Suprapubic skin (tissue), 4 donors: ENCODE data around the gene TRAPPC10. TPM values are rescaled to one million over a fixed set of nuclear protein-coding genes. Genes with fewer than 3 reads are reported as not detected.

Source experiments
- DNase-seq, 2 donors: peaks; one replicate each; pipeline ENCODE4 v3.0.0-alpha.2; 2019; ENCODE audit warnings: low spot score in 2 of 2
- H3K27ac ChIP-seq: fragments of 200-600 bp; sonication (generic); one replicate; pipeline ENCODE4 v1.5.1; 2019
- H3K27me3 ChIP-seq: fragments of 200-600 bp; sonication (generic); one replicate; pipeline ENCODE4 v1.5.1; 2019
- H3K36me3 ChIP-seq: fragments of 200-600 bp; sonication (generic); one replicate; pipeline ENCODE4 v1.5.1; 2019
- H3K4me1 ChIP-seq: fragments of 200-600 bp; sonication (generic); one replicate; pipeline ENCODE4 v1.5.1; 2019
- H3K4me3 ChIP-seq: fragments of 200-600 bp; sonication (generic); one replicate; pipeline ENCODE4 v1.5.1; 2019; ENCODE audit warnings: mild to moderate bottlenecking
- H3K9me3 ChIP-seq: fragments of 200-600 bp; sonication (generic); one replicate; pipeline ENCODE4 v1.5.1; 2019
- CTCF ChIP-seq, 2 donors: fragments of 200-600 bp in 1 of 2; fragments of 450-650 bp in 1 of 2; sonication (generic) in 1 of 2; IDR thresholded peaks; one replicate each; pipeline ENCODE4 v1.5.1; 2016 to 2019; ENCODE audit warnings: antibody characterized with exemption in 2 of 2, mild to moderate bottlenecking in 1 of 2, moderate library complexity in 1 of 2
- EP300 ChIP-seq: sonication (generic); formaldehyde crosslinking; IDR thresholded peaks from one replicate; pipeline ENCODE4 v1.6.1; 2017; ENCODE audit warnings: antibody characterized with exemption
- POLR2A ChIP-seq, 2 donors: fragments of 450-650 bp; IDR thresholded peaks; one replicate each; pipeline ENCODE4 v1.6.1; 2017; ENCODE audit warnings: antibody characterized with exemption in 2 of 2, mild to moderate bottlenecking in 2 of 2, moderate library complexity in 2 of 2
- POLR2AphosphoS5 ChIP-seq, 3 donors: sonication (generic); formaldehyde crosslinking; IDR thresholded peaks; one replicate each; pipeline ENCODE4 v1.6.1; 2017; ENCODE audit warnings: antibody characterized with exemption in 3 of 3
- WGBS: methylation state at CpG from one replicate; pipeline ENCODE4 v1.1.5; 2018; 5-methylcytosine and 5-hydroxymethylcytosine counted together
- total RNA-seq, 4 donors: library from RNA; depleted of rRNA; stranded (reverse); fragments of >200 nt; gene quantifications; one replicate each; pipeline ENCODE4 v1.1.0, GENCODE V29; 2016

Gene TRAPPC10
- total RNA-seq, 4 donors from 2014 or later: 31.0 to 51.8 (median 43.0) TPM

- H3K36me3 ChIP-seq: peaks cover 57% of the 10 kb centered on the region
- no peaks in the 10 kb centered on the region for H3K9me3 ChIP-seq
- TF ChIP-seq EP300: no peak
- no peak for TF ChIP-seq POLR2AphosphoS5 (IDR thresholded peaks at IDR 0.05)
- TF ChIP-seq POLR2A (IDR thresholded peaks at IDR 0.05): no peak
- TF ChIP-seq CTCF (IDR thresholded peaks at IDR 0.05): no peak
- no peak overlapping the region for H3K27ac ChIP-seq
- whole genome bisulfite sequencing: 96% methylated on average over 10 of the region's 10 CpGs
- H3K27me3 ChIP-seq: no peaks in the 10 kb centered on the region
- no peak overlapping the region for H3K4me3 ChIP-seq
- H3K4me1 ChIP-seq: peaks cover 8% of the 10 kb centered on the region
- no peak for DNase-seq
Measured at GRCh38 chr21:43978060-43978459, 34.0 kb upstream of the TRAPPC10 start.

GRCh38 chr21:43979654-43980053 is 32.5 kb upstream of the TRAPPC10 start:
- WGBS: 84% methylated on average over 7 of the region's 7 CpGs
- no peak overlapping the region for H3K4me3 ChIP-seq
- peaks cover 8% of the 10 kb centered on the region for H3K4me1 ChIP-seq
- H3K27me3 ChIP-seq: no peaks in the 10 kb centered on the region
- no peak for DNase-seq
- H3K9me3 ChIP-seq: no peaks in the 10 kb centered on the region
- peaks cover 62% of the 10 kb centered on the region for H3K36me3 ChIP-seq
- H3K27ac ChIP-seq: no peak overlapping the region
- TF ChIP-seq POLR2A (IDR thresholded peaks at IDR 0.05) (no peak), EP300 (no peak), POLR2AphosphoS5 (IDR thresholded peaks at IDR 0.05) (no peak), CTCF (IDR thresholded peaks at IDR 0.05) (no peak)

GRCh38 chr21:43981151-43981870 is 30.8 kb upstream of the TRAPPC10 start:
- no peak for TF ChIP-seq POLR2AphosphoS5 (IDR thresholded peaks at IDR 0.05)
- TF ChIP-seq CTCF (IDR thresholded peaks at IDR 0.05): no peak
- no peak for TF ChIP-seq POLR2A (IDR thresholded peaks at IDR 0.05)
- no peak for TF ChIP-seq EP300
- H3K36me3 ChIP-seq: peaks cover 62% of the 10 kb centered on the region
- H3K4me3 ChIP-seq: no peak overlapping the region
- WGBS: 84% methylated on average over 7 of the region's 26 CpGs
- H3K4me1 ChIP-seq: no peaks in the 10 kb centered on the region
- no peaks in the 10 kb centered on the region for H3K27me3 ChIP-seq
- H3K27ac ChIP-seq: no peak overlapping the region
- H3K9me3 ChIP-seq: no peaks in the 10 kb centered on the region
- no peak for DNase-seq

GRCh38 chr21:43981871-43982210 is 30.3 kb upstream of the TRAPPC10 start:
- peaks cover 62% of the 10 kb centered on the region for H3K36me3 ChIP-seq
- 83% methylated on average over 12 of the region's 13 CpGs for WGBS
- H3K4me1 ChIP-seq: peaks cover 5% of the 10 kb centered on the region
- DNase-seq: no peak
- H3K4me3 ChIP-seq: no peak overlapping the region
- H3K27ac ChIP-seq: no peak overlapping the region
- no peaks in the 10 kb centered on the region for H3K27me3 ChIP-seq
- TF ChIP-seq EP300: no peak
- no peak for TF ChIP-seq POLR2A (IDR thresholded peaks at IDR 0.05)
- no peak for TF ChIP-seq CTCF (IDR thresholded peaks at IDR 0.05)
- no peak for TF ChIP-seq POLR2AphosphoS5 (IDR thresholded peaks at IDR 0.05)
- no peaks in the 10 kb centered on the region for H3K9me3 ChIP-seq

- Histone ChIP-seq H3K36me3 (peaks cover 58% of the 10 kb centered on the region), H3K27me3 (no peaks in the 10 kb centered on the region), H3K27ac (no peak overlapping the region), H3K9me3 (no peaks in the 10 kb centered on the region), H3K4me3 (no peak overlapping the region), H3K4me1 (peaks cover 12% of the 10 kb centered on the region)
- TF ChIP-seq POLR2AphosphoS5 (IDR thresholded peaks at IDR 0.05) (no peak), POLR2A (IDR thresholded peaks at IDR 0.05) (no peak), EP300 (no peak), CTCF (IDR thresholded peaks at IDR 0.05) (no peak)
- no peak for DNase-seq
- 94% methylated on average over 32 of the region's 32 CpGs for WGBS
Measured at GRCh38 chr21:43982489-43983078, 29.5 kb upstream of the TRAPPC10 start.
